Measurements from ENCODE around the gene LIN7B.
"Not testable (repeated sequence)": the region's sequence is repeated elsewhere in the genome, so short reads cannot be mapped to it uniquely, and the experiment has no call there.

LIN7B gene

GRCh38 chr19:49146408-49146770 lies 32.2 kb downstream of the LIN7B start:
- not testable (repeated sequence) for DNase-seq

GRCh38 chr19:49148044-49148682 lies 34.0 kb downstream of the LIN7B start:
- DNase-seq, result no peak

GRCh38 chr19:49148784-49149651 lies 34.8 kb downstream of the LIN7B start:
- DNase-seq, result peak; percentile 97

GRCh38 chr19:49149652-49150105 lies 35.5 kb downstream of the LIN7B start:
- DNase-seq, result peak; percentile 58

GRCh38 chr19:49150106-49150943 lies 36.2 kb downstream of the LIN7B start:
- DNase-seq, result peak; percentile 95

- DNase-seq, result no peak
Measured at GRCh38 chr19:49150944-49151243, 36.7 kb downstream of the LIN7B start.

GRCh38 chr19:49151267-49152118 lies 37.3 kb downstream of the LIN7B start:
- DNase-seq, result peak; percentile 95

GRCh38 chr19:49152119-49152550 lies 38.0 kb downstream of the LIN7B start:
- DNase-seq, result no peak

- no peak for DNase-seq
Measured at GRCh38 chr19:49153167-49153809, 39.1 kb downstream of the LIN7B start.

GRCh38 chr19:49154279-49154678 lies 40.1 kb downstream of the LIN7B start:
- no peak for DNase-seq

- no peak for DNase-seq
Measured at GRCh38 chr19:49155005-49155819, 41.0 kb downstream of the LIN7B start, which contains the start of gene HRC. Gene HRC, minus strand, starts transcription at chr19:49155396. Its CDS starts 159 bp downstream, at chr19:49155237.

GRCh38 chr19:49155820-49156346 lies 41.7 kb downstream of the LIN7B start:
- no peak for DNase-seq

GRCh38 chr19:49157445-49158224 lies 43.5 kb downstream of the LIN7B start, which contains the start of gene TRPM4:
Gene TRPM4, plus strand, starts transcription at chr19:49157792. Its CDS starts 75 bp downstream, at chr19:49157867.
- peak; percentile 84 for DNase-seq

GRCh38 chr19:49160450-49161189 lies 46.5 kb downstream of the LIN7B start:
- no peak for DNase-seq

GRCh38 chr19:49161987-49162386 lies 47.8 kb downstream of the LIN7B start:
- no peak for DNase-seq

GRCh38 chr19:49165111-49165750 lies 51.1 kb downstream of the LIN7B start:
- no peak for DNase-seq

GRCh38 chr19:49165865-49166301 lies 51.7 kb downstream of the LIN7B start:
- DNase-seq, result no peak

- DNase-seq, result no peak
Measured at GRCh38 chr19:49167857-49168409, 53.8 kb downstream of the LIN7B start.

Measured in NCI-H748 treated with DMSO at 0.1 percent for 48 hours (cell line).